Keratinocyte (primary cell): ENCODE measurements around the gene E2F7. TPM values are rescaled to one million over a fixed set of nuclear protein-coding genes. Genes with fewer than 3 reads are reported as not detected.

ENCODE experiments used
- DNase-seq: peaks from one replicate; pipeline ENCODE4 v3.0.0-alpha.2; 2011; ENCODE audit warnings: low read depth, missing footprints, low spot score
- FAIRE-seq: peaks from 2 replicates; lab custom pipeline; 2011; peaks lifted over from hg19 to GRCh38; lab: Jason Lieb, UNC
- H2AFZ ChIP-seq: 2 replicates; pipeline ENCODE4 v1.6.0; 2012; ENCODE audit warnings: low read length, control low read depth, inconsistent platforms; ENCODE audit not compliant: control insufficient read depth
- H3K27ac ChIP-seq: 2 replicates; pipeline ENCODE4 v1.5.1; 2011; ENCODE audit warnings: low read length; ENCODE audit not compliant: control insufficient read depth, insufficient read depth
- H3K27me3 ChIP-seq: 3 replicates; pipeline ENCODE4 v1.6.0; 2011; ENCODE audit warnings: low read length; ENCODE audit not compliant: control insufficient read depth, insufficient read depth; ENCODE audit errors: extremely low read depth
- H3K36me3 ChIP-seq, 2 experiments: 2 replicates in 1 of 2; 3 replicates in 1 of 2; pipeline ENCODE4 v1.5.1; 2011; ENCODE audit warnings: low read length in 2 of 2, mild to moderate bottlenecking in 1 of 2; ENCODE audit not compliant: control insufficient read depth in 2 of 2, insufficient read depth in 2 of 2; ENCODE audit errors: extremely low read depth in 1 of 2
- H3K4me1 ChIP-seq: 3 replicates; pipeline ENCODE4 v1.5.1; 2011; ENCODE audit warnings: low read length; ENCODE audit not compliant: control insufficient read depth, insufficient read depth; ENCODE audit errors: extremely low read depth
- H3K4me2 ChIP-seq: 3 replicates; pipeline ENCODE4 v1.6.0; 2011; ENCODE audit warnings: low read depth, low read length; ENCODE audit not compliant: control insufficient read depth, insufficient read depth; ENCODE audit errors: extremely low read depth
- H3K4me3 ChIP-seq, 3 experiments: fragments of 200-600 bp in 1 of 3; sonication (generic) in 1 of 3; 2 replicates in 2 of 3; 3 replicates in 1 of 3; pipeline ENCODE4 v1.5.1; 2011 to 2016; ENCODE audit warnings: low read length in 3 of 3, mild to moderate bottlenecking in 3 of 3, control low read depth in 2 of 3, inconsistent platforms in 1 of 3, low read depth in 1 of 3, mixed read lengths in 1 of 3, mixed run types in 1 of 3, moderate library complexity in 1 of 3; ENCODE audit not compliant: control insufficient read depth in 2 of 3, insufficient read depth in 2 of 3; ENCODE audit errors: extremely low read depth in 1 of 3
- H3K79me2 ChIP-seq: 2 replicates; pipeline ENCODE4 v1.6.0; 2012; ENCODE audit warnings: low read length; ENCODE audit not compliant: control insufficient read depth, insufficient read depth
- H3K9ac ChIP-seq: 3 replicates; pipeline ENCODE4 v1.6.0; 2011; ENCODE audit warnings: low read length; ENCODE audit not compliant: control insufficient read depth, insufficient read depth; ENCODE audit errors: extremely low read depth
- H3K9me1 ChIP-seq: 3 replicates; pipeline ENCODE4 v1.6.0; 2011; ENCODE audit warnings: low read length; ENCODE audit not compliant: control insufficient read depth, insufficient read depth; ENCODE audit errors: extremely low read depth
- H3K9me3 ChIP-seq: 2 replicates; pipeline ENCODE4 v1.5.1; 2012; ENCODE audit warnings: low read depth, low read length; ENCODE audit not compliant: control insufficient read depth
- H4K20me1 ChIP-seq: 3 replicates; pipeline ENCODE4 v1.6.0; 2011; ENCODE audit warnings: low read length; ENCODE audit not compliant: control insufficient read depth, insufficient read depth; ENCODE audit errors: extremely low read depth
- CTCF ChIP-seq, 3 experiments: IDR thresholded peaks in 1 of 3; conservative IDR thresholded peaks in 1 of 3; optimal IDR thresholded peaks in 1 of 3; 2 replicates in 2 of 3; 3 replicates in 1 of 3; pipeline versions ENCODE3 to v1.5.1; 2011; ENCODE audit warnings: low read length in 3 of 3, mild to moderate bottlenecking in 3 of 3, moderate library complexity in 2 of 3, control low read depth in 1 of 3, inconsistent platforms in 1 of 3; ENCODE audit not compliant: insufficient read depth in 2 of 3; ENCODE audit errors: extremely low read depth in 1 of 3
- EZH2 ChIP-seq: IDR thresholded peaks from one replicate; pipeline ENCODE4 v1.6.1; 2012; ENCODE audit warnings: inconsistent platforms, mild to moderate bottlenecking, low read length, moderate library complexity
- dilution Hi-C: fragments of 300-500 bp; cut with MboI; formaldehyde crosslinking; loops from one replicate; pipeline ENCODE4 v1.7.0; 2020; ENCODE audit warnings: low sequenced_read_pairs; ENCODE audit not compliant: extremely low pct_ligation_motif_present
- polyA plus RNA-seq, 5 experiments: library from polyadenylated mRNA; depleted of rRNA in 3 of 5; stranded (reverse) in 3 of 5; stranded (forward) in 1 of 5; unstranded in 1 of 5; fragments of >200 nt; gene quantifications; 1 replicate in 1 of 5; 2 replicates in 3 of 5; 3 replicates in 1 of 5; pipeline versions ENCODE4 v1.2.1 to v1.2.3, GENCODE V29; 2011 to 2012; ENCODE audit warnings: missing spikeins in 2 of 5, low read depth in 1 of 5, low replicate concordance in 1 of 5

E2F7 gene
- polyA plus RNA-seq, 1 donor (not counting 4 experiments of a cell fraction or from before 2014, with no cell fraction given): 9.9 TPM

- Histone ChIP-seq H2AFZ (no peak overlapping the region), H3K9ac (no peak overlapping the region), H3K36me3 (no peaks in the 10 kb centered on the region), H3K79me2 (no peaks in the 10 kb centered on the region), H3K27ac (no peak overlapping the region), H3K9me3 (no peaks in the 10 kb centered on the region), H3K4me1 (no peaks in the 10 kb centered on the region), H3K9me1 (no peaks in the 10 kb centered on the region), H3K4me3 (no peak overlapping the region), H3K27me3 (no peaks in the 10 kb centered on the region), H3K4me2 (no peak overlapping the region), H4K20me1 (no peaks in the 10 kb centered on the region)
- DNase-seq (no peak), FAIRE-seq (no peak)
- dilution Hi-C loops: no loop called here
- TF ChIP-seq EZH2: no peak
- no peak for TF ChIP-seq CTCF (optimal IDR thresholded peaks at IDR 0.05 in 1 of 3, IDR thresholded peaks at IDR 0.05 in 1 of 3, conservative IDR thresholded peaks at IDR 0.05 in 1 of 3; ENCODE audit: extremely low read depth in 1 of 3, insufficient read depth in 2 of 3, low read length in 3 of 3)
These were observed 7.6 kb upstream of the E2F7 start for GRCh38 chr12:77072833-77073495.

DNA sequence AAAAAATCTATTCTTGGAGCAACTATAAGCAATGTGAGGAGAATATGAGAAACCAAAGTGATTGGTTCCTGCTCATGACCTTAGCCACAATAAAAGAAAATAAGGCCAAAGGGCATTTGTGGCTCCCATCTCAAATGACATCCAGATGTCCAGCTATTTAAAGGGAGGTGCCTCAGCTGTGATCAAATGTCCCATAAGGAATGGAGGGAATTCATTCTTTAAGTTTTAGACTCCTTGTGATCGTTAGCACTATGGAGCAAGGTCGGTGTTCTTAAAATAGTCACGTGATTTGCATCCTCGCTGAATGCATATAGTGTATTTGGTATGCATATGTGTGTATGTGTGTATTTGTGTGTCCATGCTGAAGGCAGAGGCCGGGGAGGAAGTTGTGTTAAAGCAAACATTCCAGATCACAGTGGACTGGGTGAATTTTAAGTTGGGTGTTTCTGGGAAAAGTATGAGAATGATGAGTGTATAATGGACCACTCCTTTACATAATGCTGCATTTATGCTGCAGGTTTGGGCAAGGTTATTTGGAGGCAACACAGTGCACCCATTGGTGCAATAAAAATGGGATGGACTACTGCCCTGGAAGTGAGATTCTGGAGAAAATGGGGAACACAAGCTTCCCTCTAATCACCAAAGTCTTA lies 5.6 kb upstream of the E2F7 start:
- H3K36me3 ChIP-seq: no peaks in the 10 kb centered on the region
- no peaks in the 10 kb centered on the region for H3K9me1 ChIP-seq
- no peak overlapping the region for H3K9ac ChIP-seq
- H3K4me1 ChIP-seq: peaks cover 4% of the 10 kb centered on the region
- DNase-seq (no peak), FAIRE-seq (no peak)
- H4K20me1 ChIP-seq: no peaks in the 10 kb centered on the region
- no peak for TF ChIP-seq EZH2
- no peak for TF ChIP-seq CTCF (optimal IDR thresholded peaks at IDR 0.05 in 1 of 3, IDR thresholded peaks at IDR 0.05 in 1 of 3, conservative IDR thresholded peaks at IDR 0.05 in 1 of 3; ENCODE audit: extremely low read depth in 1 of 3, insufficient read depth in 2 of 3, low read length in 3 of 3)
- H3K4me3 ChIP-seq: no peak overlapping the region
- H3K9me3 ChIP-seq: no peaks in the 10 kb centered on the region
- no peak overlapping the region for H3K4me2 ChIP-seq
- H3K27me3 ChIP-seq: no peaks in the 10 kb centered on the region
- H3K27ac ChIP-seq: no peak overlapping the region
- H2AFZ ChIP-seq: no peak overlapping the region
- dilution Hi-C loops: no loop called here
- H3K79me2 ChIP-seq: no peaks in the 10 kb centered on the region
